Activated CD8-positive, alpha-beta T cell treated with anti-CD3 and anti-CD28 coated beads for 36 hours (primary cell): Measurements from ENCODE around the gene TEX35. TPM values are rescaled to one million over a fixed set of nuclear protein-coding genes. Genes with fewer than 3 reads are reported as not detected.

Experiments used
- ATAC-seq: fragments of 200-7000 bp; cut with Tn5 transposase; one replicate; pipeline ENCODE4 v1.10.0; 2021; ENCODE audit warnings: mild to moderate bottlenecking, moderate library complexity
- CTCF ChIA-PET: fragments of 350-600 bp; sonication (Branson Sonifier 250); formaldehyde crosslinking; loops from one replicate; lab custom pipeline; 2021; ENCODE audit warnings: antibody characterized with exemption; lab: Charles Lee
- POLR2A ChIA-PET: fragments of 350-600 bp; sonication (Branson Sonifier 250); formaldehyde crosslinking; loops from one replicate; lab custom pipeline; 2021; ENCODE audit warnings: antibody characterized with exemption; lab: Charles Lee
- DNase-seq: peaks from one replicate; pipeline ENCODE4 v3.0.0-alpha.2; 2020
- H3K27ac Mint-ChIP-seq: one replicate; pipeline ENCODE4 v1.8.0; 2021; ENCODE audit warnings: mild to moderate bottlenecking, mixed read lengths
- H3K27me3 Mint-ChIP-seq: one replicate; pipeline ENCODE4 v1.8.0; 2021; ENCODE audit warnings: mixed read lengths
- H3K36me3 Mint-ChIP-seq: one replicate; pipeline ENCODE4 v1.8.0; 2021; ENCODE audit warnings: low read depth, mixed read lengths
- H3K4me1 Mint-ChIP-seq: one replicate; pipeline ENCODE4 v1.8.0; 2021; ENCODE audit warnings: low read depth, mixed read lengths
- H3K4me3 Mint-ChIP-seq: one replicate; pipeline ENCODE4 v1.8.0; 2021; ENCODE audit warnings: mild to moderate bottlenecking, moderate library complexity, mixed read lengths
- H3K9me3 Mint-ChIP-seq: one replicate; pipeline ENCODE4 v1.8.0; 2021; ENCODE audit warnings: mixed read lengths
- intact Hi-C: fragments of 100-400 bp; cut with micrococcal nuclease; formaldehyde crosslinking; loops from one replicate; pipeline ENCODE4 v1.10.0; 2022
- total RNA-seq, 2 experiments: library from RNA; stranded (reverse); gene quantifications; one replicate each; pipeline ENCODE4 v1.2.3, GENCODE V29; 2021
- TF ChIP-seq, protein P1 (sequence below): fragments of 200-600 bp; IDR thresholded peaks from one replicate; pipeline ENCODE4 v1.8.0; 2022; ENCODE audit warnings: antibody characterized with exemption, mild to moderate bottlenecking

Gene TEX35
- total RNA-seq, 2 experiments from 2014 or later: not detected

GRCh38 chr1:178540204-178540603, 27.3 kb downstream of the TEX35 start:
- no peak overlapping the region for H3K4me3 Mint-ChIP-seq
- DNase-seq (no peak), ATAC-seq (no peak)
- POLR2A ChIA-PET: interaction anchor here (0.6 kb wide), 1 partner anchor 310 kb away, joined by 3 read pairs; no protein-coding TSS in a partner anchor
- intact Hi-C loops: loop anchor here (10.0 kb wide), 1 partner anchor 85 kb away; no protein-coding TSS in a partner anchor
- H3K4me1 Mint-ChIP-seq: peaks cover 6% of the 10 kb centered on the region
- CTCF ChIA-PET: interaction anchor here (1.0 to 4.8 kb wide), 5 partner anchors 7 to 462 kb away, joined by 3 to 41 read pairs (median 5); no protein-coding TSS in a partner anchor
- TF ChIP-seq, protein P1, sequence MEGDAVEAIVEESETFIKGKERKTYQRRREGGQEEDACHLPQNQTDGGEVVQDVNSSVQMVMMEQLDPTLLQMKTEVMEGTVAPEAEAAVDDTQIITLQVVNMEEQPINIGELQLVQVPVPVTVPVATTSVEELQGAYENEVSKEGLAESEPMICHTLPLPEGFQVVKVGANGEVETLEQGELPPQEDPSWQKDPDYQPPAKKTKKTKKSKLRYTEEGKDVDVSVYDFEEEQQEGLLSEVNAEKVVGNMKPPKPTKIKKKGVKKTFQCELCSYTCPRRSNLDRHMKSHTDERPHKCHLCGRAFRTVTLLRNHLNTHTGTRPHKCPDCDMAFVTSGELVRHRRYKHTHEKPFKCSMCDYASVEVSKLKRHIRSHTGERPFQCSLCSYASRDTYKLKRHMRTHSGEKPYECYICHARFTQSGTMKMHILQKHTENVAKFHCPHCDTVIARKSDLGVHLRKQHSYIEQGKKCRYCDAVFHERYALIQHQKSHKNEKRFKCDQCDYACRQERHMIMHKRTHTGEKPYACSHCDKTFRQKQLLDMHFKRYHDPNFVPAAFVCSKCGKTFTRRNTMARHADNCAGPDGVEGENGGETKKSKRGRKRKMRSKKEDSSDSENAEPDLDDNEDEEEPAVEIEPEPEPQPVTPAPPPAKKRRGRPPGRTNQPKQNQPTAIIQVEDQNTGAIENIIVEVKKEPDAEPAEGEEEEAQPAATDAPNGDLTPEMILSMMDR: no peak
- H3K27me3 Mint-ChIP-seq: no peaks in the 10 kb centered on the region
- no peak overlapping the region for H3K27ac Mint-ChIP-seq
- H3K36me3 Mint-ChIP-seq: no peaks in the 10 kb centered on the region
- H3K9me3 Mint-ChIP-seq: no peaks in the 10 kb centered on the region

- H3K4me3 Mint-ChIP-seq: no peak overlapping the region
- H3K27ac Mint-ChIP-seq: no peak overlapping the region
- TF ChIP-seq, protein P1: no peak
- no peaks in the 10 kb centered on the region for H3K27me3 Mint-ChIP-seq
- no peaks in the 10 kb centered on the region for H3K36me3 Mint-ChIP-seq
- no peak for DNase-seq
- intact Hi-C loops: loop anchor here (10.0 kb wide), 1 partner anchor 84 kb away; no protein-coding TSS in a partner anchor
- ChIA-PET POLR2A (no interaction called here), CTCF (interaction anchor here (1.0 to 4.8 kb wide), 6 partner anchors 7 to 462 kb away, joined by 3 to 41 read pairs (median 7); no protein-coding TSS in a partner anchor)
- peaks cover 6% of the 10 kb centered on the region for H3K4me1 Mint-ChIP-seq
- no peaks in the 10 kb centered on the region for H3K9me3 Mint-ChIP-seq
- ATAC-seq: no peak
Observed at GRCh38 chr1:178540646-178541045, 27.7 kb downstream of the TEX35 start.

- ChIA-PET CTCF (interaction anchor here (0.8 to 4.8 kb wide), 8 partner anchors 8 to 464 kb away, joined by 3 to 41 read pairs (median 6); no protein-coding TSS in a partner anchor), POLR2A (no interaction called here)
- TF ChIP-seq, protein P1: no peak
- no peaks in the 10 kb centered on the region for H3K27me3 Mint-ChIP-seq
- intact Hi-C loops: loop anchor here (10.0 kb wide), 1 partner anchor 83 kb away; no protein-coding TSS in a partner anchor
- H3K36me3 Mint-ChIP-seq: no peaks in the 10 kb centered on the region
- peaks cover 6% of the 10 kb centered on the region for H3K4me1 Mint-ChIP-seq
- DNase-seq (no peak), ATAC-seq (no peak)
- H3K9me3 Mint-ChIP-seq: no peaks in the 10 kb centered on the region
- peak overlapping the region; percentile 86 for H3K4me3 Mint-ChIP-seq
- H3K27ac Mint-ChIP-seq: no peak overlapping the region
Observed at GRCh38 chr1:178541379-178541778, 28.5 kb downstream of the TEX35 start.

- ATAC-seq (peak; percentile 57), DNase-seq (peak; percentile 47)
- TF ChIP-seq, protein P1: no peak
- no peaks in the 10 kb centered on the region for H3K27me3 Mint-ChIP-seq
- peaks cover 6% of the 10 kb centered on the region for H3K4me1 Mint-ChIP-seq
- no peaks in the 10 kb centered on the region for H3K9me3 Mint-ChIP-seq
- no peaks in the 10 kb centered on the region for H3K36me3 Mint-ChIP-seq
- ChIA-PET CTCF (interaction anchor here (0.7 to 4.8 kb wide), 12 partner anchors 10 to 463 kb away, joined by 3 to 41 read pairs (median 4); no protein-coding TSS in a partner anchor), POLR2A (interaction anchor here (0.6 to 1.0 kb wide), 2 partner anchors 14 to 851 kb away, joined by 3 read pairs; no protein-coding TSS in a partner anchor)
- peak overlapping the region; percentile 87 for H3K27ac Mint-ChIP-seq
- peak overlapping the region; percentile 86 for H3K4me3 Mint-ChIP-seq
- intact Hi-C loops: loop anchor here (2.0 to 10.0 kb wide), 2 partner anchors 83 to 211 kb away; no protein-coding TSS in a partner anchor
Observed at GRCh38 chr1:178541829-178542553, 29.1 kb downstream of the TEX35 start.
